Middle frontal gyrus (tissue), 1 donor: ENCODE measurements around the gene NKX2-4.

Experiments used
- DNase-seq: peaks from one replicate; pipeline ENCODE4 v3.0.0-alpha.2; 2015; ENCODE audit warnings: low spot score; ENCODE audit errors: extremely low spot score

NKX2-4 gene

DNA sequence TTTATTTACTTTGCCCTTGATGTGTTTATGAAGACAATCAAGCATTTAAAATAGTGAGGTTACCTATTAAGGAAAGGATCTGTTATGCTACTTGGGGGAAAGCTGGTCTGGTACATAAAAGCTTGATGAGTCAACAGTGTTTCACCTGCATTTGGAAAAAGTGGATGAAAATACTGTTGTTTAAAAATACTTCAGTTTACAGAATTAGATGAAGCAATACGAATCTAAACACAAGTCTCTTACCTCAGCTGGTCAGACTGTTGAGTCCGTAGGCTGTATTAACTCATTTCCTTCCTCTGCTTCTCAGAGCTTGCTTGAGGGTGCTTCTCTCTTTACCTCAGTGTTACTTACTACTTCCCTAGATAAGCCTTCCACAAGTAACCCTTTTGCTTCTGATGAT, 36.1 kb downstream of the NKX2-4 start:
- no peak for DNase-seq

DNA sequence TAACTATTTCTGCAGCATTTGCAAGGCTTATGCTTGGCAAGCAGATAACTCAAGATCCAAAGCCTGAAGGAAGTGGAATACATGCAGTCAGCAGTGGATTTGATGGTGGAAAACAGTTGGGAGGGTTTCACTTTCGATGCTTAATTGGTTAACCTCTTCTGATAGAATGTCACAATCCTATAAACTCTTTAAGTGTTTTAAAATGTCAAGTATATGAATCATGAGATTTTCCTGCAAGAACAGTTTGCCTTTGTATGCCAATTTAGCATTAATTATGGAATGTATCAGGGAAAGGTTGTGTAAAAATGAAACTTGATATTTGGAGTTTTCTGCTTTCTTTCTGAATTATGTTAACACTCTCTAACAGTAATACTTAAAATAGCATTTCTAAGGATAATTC, 36.6 kb downstream of the NKX2-4 start:
- DNase-seq = no peak

DNA sequence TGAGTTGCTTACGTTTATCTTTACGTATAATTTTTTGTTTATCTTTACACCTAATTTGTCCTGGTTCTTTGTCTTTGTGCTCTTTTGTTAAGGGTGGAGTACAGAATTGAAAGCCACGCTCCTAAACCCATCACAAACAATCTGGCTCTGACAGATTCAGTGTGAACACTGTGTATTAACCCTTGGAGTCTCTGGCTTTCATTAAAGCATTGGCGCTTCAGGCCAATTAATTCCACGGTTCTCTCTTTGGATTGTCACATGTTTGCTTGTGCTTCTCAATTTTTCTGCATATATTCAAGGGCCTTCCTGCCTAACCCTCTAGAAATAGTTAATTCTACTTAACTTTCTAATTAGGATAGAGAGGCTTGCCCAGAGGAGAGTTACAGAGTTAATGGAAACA, 38.6 kb downstream of the NKX2-4 start:
- DNase-seq = no peak

DNA sequence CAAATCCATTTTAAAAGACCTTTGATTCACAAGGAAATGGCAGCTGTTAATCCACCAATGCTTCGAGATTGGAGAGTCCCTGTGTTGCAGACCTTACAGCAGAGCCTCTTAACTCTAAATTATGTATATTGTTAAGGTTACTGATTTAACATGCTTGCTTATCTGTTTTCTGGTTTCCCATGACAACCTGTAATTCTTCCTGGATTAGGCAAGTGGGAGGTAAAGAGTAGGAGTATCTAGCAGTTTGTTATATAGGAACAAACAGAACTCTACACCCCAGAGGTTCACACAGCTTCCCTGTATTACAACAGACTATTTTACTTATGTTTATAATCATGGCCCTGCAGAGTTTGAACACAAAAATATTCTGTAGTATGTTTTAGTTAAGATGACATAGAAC, 39.5 kb downstream of the NKX2-4 start:
- DNase-seq = no peak

DNA sequence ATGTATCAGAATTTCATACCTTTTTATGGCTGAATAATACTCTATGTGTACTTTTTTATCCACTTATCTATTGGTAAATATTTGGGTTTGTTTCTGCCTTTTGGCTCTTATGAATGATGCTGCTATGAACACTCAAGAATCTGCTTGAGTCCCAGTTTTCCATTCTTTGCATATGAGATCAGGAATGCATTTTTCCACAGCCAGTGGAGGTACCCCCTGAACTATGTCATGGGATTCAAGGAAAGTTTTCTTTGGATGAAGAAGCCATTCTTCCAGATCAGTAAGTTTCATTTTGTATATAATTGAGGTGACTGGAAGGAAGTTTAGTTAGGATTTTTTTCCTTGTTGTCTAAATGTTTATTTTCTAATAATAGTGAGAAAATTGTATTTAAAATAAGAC, 40.9 kb downstream of the NKX2-4 start:
- DNase-seq = no peak

DNA sequence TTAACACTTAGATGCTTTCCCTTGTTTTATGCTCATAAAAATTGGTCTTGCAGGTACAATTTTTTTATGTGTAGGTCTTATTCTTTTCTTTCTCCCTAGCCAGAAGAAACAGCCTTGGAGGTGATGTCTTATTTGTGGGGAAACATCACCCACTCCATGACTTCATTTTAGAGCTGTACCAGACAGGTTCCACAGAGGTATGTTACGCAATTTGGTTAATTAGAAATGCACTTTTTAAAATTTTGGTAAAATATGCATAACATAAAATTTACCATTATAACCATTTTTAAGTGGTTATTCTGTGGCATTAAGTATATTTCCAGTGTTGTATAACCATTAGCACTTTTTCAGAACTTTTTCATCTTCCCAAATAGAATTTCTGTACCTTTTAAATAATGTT, 41.3 kb downstream of the NKX2-4 start:
- no peak for DNase-seq

DNA sequence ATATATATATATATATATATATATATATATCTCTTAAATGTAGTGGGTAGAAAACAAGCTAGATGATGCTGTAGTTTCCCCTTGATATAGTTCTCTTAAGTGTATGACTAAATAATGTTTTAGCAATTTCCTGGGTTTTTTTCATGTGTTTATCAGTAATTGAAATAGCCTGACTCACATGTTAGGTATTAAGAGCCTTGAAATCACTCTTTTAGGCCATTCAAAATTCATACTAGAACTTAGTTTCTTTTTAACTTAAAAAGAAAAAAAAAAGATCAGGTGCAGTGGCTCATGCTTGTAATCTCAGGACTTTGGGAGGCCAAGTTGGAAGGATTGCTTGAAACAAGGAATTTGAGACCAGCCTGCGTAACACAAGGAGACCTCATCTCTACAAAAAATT, 44.1 kb downstream of the NKX2-4 start:
- DNase-seq = no peak

DNA sequence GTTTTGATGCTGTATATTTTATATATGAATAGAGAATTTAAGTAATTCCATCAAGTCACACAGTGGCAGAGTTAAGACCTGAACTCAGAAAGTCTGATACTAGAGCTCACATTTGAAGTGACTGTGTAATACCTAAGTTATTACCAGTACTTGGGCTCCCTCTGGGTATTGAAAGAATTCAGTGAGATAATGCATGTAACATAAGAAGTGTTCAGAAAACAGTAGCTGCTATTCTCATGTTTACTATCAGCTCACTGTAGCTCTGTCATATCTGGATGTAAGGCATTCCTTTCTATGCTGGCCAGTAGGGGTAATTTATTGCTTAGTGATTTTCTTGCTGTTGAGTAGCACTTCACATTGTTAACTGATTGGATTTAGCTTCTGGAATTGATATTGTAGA, 44.6 kb downstream of the NKX2-4 start:
- no peak for DNase-seq
